K562 (cell line): Measurements from ENCODE around the gene PHF14. TPM values are rescaled to one million over a fixed set of nuclear protein-coding genes. Genes with fewer than 3 reads are reported as not detected.

Source experiments
- ATAC-seq: fragments of 200-7000 bp; cut with Tn5 transposase; 3 replicates; pipeline ENCODE4 v1.9.1; 2020; ENCODE audit warnings: moderate library complexity
- BruUV-seq: library from RNA; stranded (reverse); fragments of 400-500 nt; replicated peaks from 2 replicates; lab custom pipeline; 2021; lab: Mats Ljungman, UMichigan
- CTCF ChIA-PET: fragments of 300-600 bp; formaldehyde crosslinking; extraction: SDS; loops from one replicate; lab custom pipeline; 2021; ENCODE audit warnings: low intra/inter-chr PET ratio; lab: Yijun Ruan, JAX
- POLR2A ChIA-PET: fragments of 300-600, 350-650 bp; sonication (Branson Sonifier 250); formaldehyde crosslinking; extraction: SDS; loops from one replicate; lab custom pipeline; 2021; ENCODE audit warnings: antibody characterized with exemption, inconsistent platforms; lab: Yijun Ruan, JAX
- DNase-seq, 4 experiments: peaks; one replicate each; pipeline versions ENCODE4 v3.0.0 to v3.0.0-alpha.2; 2011 to 2018; ENCODE audit warnings: low spot score in 3 of 4, mixed read lengths in 3 of 4; ENCODE audit errors: extremely low read depth in 1 of 4
- FAIRE-seq: peaks from 2 replicates; lab custom pipeline; 2011; peaks lifted over from hg19 to GRCh38; lab: Jason Lieb, UNC
- H2AFZ ChIP-seq: 2 replicates; pipeline ENCODE4 v1.6.0; 2011; ENCODE audit warnings: low read depth, low read length, control low read depth, inconsistent platforms
- H3K27ac ChIP-seq: fragments of 200-600 bp; 3 replicates; pipeline ENCODE4 v1.8.0; 2011; ENCODE audit warnings: low read depth, mild to moderate bottlenecking, control low read depth, inconsistent platforms, low read length, moderate library complexity, mixed read lengths; ENCODE audit errors: extremely low read depth
- H3K27me3 ChIP-seq, 2 experiments: fragments of 300-600 bp in 1 of 2; 2 replicates in 1 of 2; 3 replicates in 1 of 2; pipeline versions ENCODE4 v1.6.0 to v1.8.0; 2011; ENCODE audit warnings: inconsistent platforms in 2 of 2, low read length in 2 of 2, mild to moderate bottlenecking in 1 of 2, mixed read lengths in 1 of 2, moderate library complexity in 1 of 2; ENCODE audit not compliant: control insufficient read depth in 2 of 2, insufficient read depth in 2 of 2
- H3K36me3 ChIP-seq: fragments of 300-600 bp; 3 replicates; pipeline ENCODE4 v1.8.0; 2011; ENCODE audit warnings: mild to moderate bottlenecking, low read length, inconsistent platforms; ENCODE audit not compliant: control insufficient read depth, insufficient read depth
- H3K4me1 ChIP-seq, 2 experiments: fragments of 200-600 bp in 1 of 2; replicated peaks in 1 of 2; 2 replicates in 1 of 2; 3 replicates in 1 of 2; pipeline versions ENCODE4 v1.5.1 to v1.8.0; 2011; ENCODE audit warnings: inconsistent platforms in 2 of 2, low read length in 2 of 2, mild to moderate bottlenecking in 1 of 2, mixed read lengths in 1 of 2, moderate library complexity in 1 of 2; ENCODE audit not compliant: control insufficient read depth in 2 of 2, insufficient read depth in 2 of 2
- H3K4me2 ChIP-seq: 2 replicates; pipeline ENCODE4 v1.6.1; 2011; ENCODE audit warnings: low read length, control low read depth, inconsistent platforms, mixed read lengths; ENCODE audit not compliant: insufficient read depth
- H3K4me3 ChIP-seq: fragments of 200-600 bp; sonication (generic), shearing (Covaris generic); 2 replicates; pipeline ENCODE4 v1.5.1; 2016; ENCODE audit warnings: control low read depth, inconsistent platforms
- H3K79me2 ChIP-seq: fragments of 200-600 bp; 3 replicates; pipeline ENCODE4 v1.8.0; 2011; ENCODE audit warnings: low read length, inconsistent platforms; ENCODE audit not compliant: control insufficient read depth, insufficient read depth
- H3K9ac ChIP-seq, 2 experiments: 2 replicates each; pipeline versions ENCODE4 v1.6.0 to v1.6.1; 2011; ENCODE audit warnings: low read depth in 2 of 2, low read length in 2 of 2, control low read depth in 1 of 2, inconsistent platforms in 1 of 2, mild to moderate bottlenecking in 1 of 2, mixed read lengths in 1 of 2; ENCODE audit not compliant: insufficient read depth in 1 of 2
- H3K9me1 ChIP-seq: one replicate; pipeline ENCODE4 v1.6.0; 2011; ENCODE audit warnings: inconsistent platforms, mild to moderate bottlenecking, low read length, moderate library complexity; ENCODE audit not compliant: control insufficient read depth, insufficient read depth
- H3K9me3 ChIP-seq: replicated peaks from 2 replicates; pipeline ENCODE4 v1.5.1; 2011; ENCODE audit warnings: low read depth, low read length, inconsistent platforms; ENCODE audit not compliant: control insufficient read depth, insufficient read depth
- H4K20me1 ChIP-seq: replicated peaks from 2 replicates; pipeline ENCODE4 v1.6.1; 2011; ENCODE audit warnings: low read length, inconsistent platforms, mixed read lengths; ENCODE audit not compliant: control insufficient read depth, insufficient read depth
- BRF1 ChIP-seq: IDR thresholded peaks from 3 replicates; pipeline ENCODE4 v1.6.1; 2011; ENCODE audit warnings: borderline replicate concordance, mild to moderate bottlenecking; ENCODE audit not compliant: insufficient read length; ENCODE audit errors: extremely low read depth
- CCNT2 ChIP-seq: IDR thresholded peaks from 2 replicates; pipeline ENCODE4 v1.6.1; 2011; ENCODE audit warnings: borderline replicate concordance, low read depth, mild to moderate bottlenecking, moderate library complexity, mixed read lengths, low read length; ENCODE audit not compliant: insufficient read length; ENCODE audit errors: extremely low read depth
- CEBPG ChIP-seq, 3 experiments: fragments of 200-800 bp in 1 of 3; sonication (Bioruptor generic) in 1 of 3; sonication (generic) in 1 of 3; formaldehyde crosslinking in 1 of 3; IDR thresholded peaks in 2 of 3; conservative IDR thresholded peaks in 1 of 3; 2 replicates each; pipeline versions ENCODE4 v1.6.1 to v1.8.0; 2016 to 2022; ENCODE audit warnings: missing compliant biosample characterization in 2 of 3, missing genetic modification characterization in 2 of 3, mild to moderate bottlenecking in 1 of 3, missing genetic modification reagents in 1 of 3
- GABPB2 ChIP-seq: fragments of 250-450 bp; sonication (Bioruptor Pico); conservative IDR thresholded peaks from 2 replicates; pipeline ENCODE4 v1.5.1; 2021; ENCODE audit warnings: mild to moderate bottlenecking
- HDAC6 ChIP-seq: IDR thresholded peaks from 2 replicates; pipeline ENCODE4 v1.6.1; 2012; ENCODE audit warnings: low read depth, mild to moderate bottlenecking, control low read depth, inconsistent platforms, low read length, moderate library complexity
- NCOA2 ChIP-seq, 2 experiments: fragments of 450-650 bp; IDR thresholded peaks; 2 replicates each; pipeline ENCODE4 v1.6.1; 2018; ENCODE audit warnings: mild to moderate bottlenecking in 2 of 2, moderate library complexity in 1 of 2; ENCODE audit not compliant: partially characterized antibody in 2 of 2
- PML ChIP-seq: IDR thresholded peaks from 2 replicates; pipeline ENCODE4 v1.6.1; 2012; ENCODE audit warnings: low read length, inconsistent platforms
- RBM22 ChIP-seq: fragments of 200-400 bp; formaldehyde crosslinking; IDR thresholded peaks from 2 replicates; pipeline ENCODE4 v1.6.1; 2018; ENCODE audit warnings: low read length, low read depth; ENCODE audit not compliant: poor library complexity, severe bottlenecking
- SMAD3 ChIP-seq: fragments of 450-650 bp; formaldehyde crosslinking; conservative IDR thresholded peaks from 2 replicates; pipeline ENCODE4 v1.4.0; 2020; ENCODE audit warnings: mild to moderate bottlenecking
- SMC3 ChIP-seq: conservative IDR thresholded peaks from 2 replicates; pipeline ENCODE4 v1.6.1; 2011; ENCODE audit warnings: low read depth, low read length, improper control_type of control experiment; ENCODE audit not compliant: insufficient read depth
- SP2 ChIP-seq: IDR thresholded peaks from 2 replicates; pipeline ENCODE4 v1.6.1; 2011; ENCODE audit warnings: mild to moderate bottlenecking, low read depth, low read length, moderate library complexity; ENCODE audit not compliant: poor library complexity, severe bottlenecking; ENCODE audit errors: extremely low read depth
- TAL1 ChIP-seq: fragments of 450-650 bp; IDR thresholded peaks from 2 replicates; pipeline ENCODE4 v1.6.1; 2016; ENCODE audit warnings: mild to moderate bottlenecking
- TFAM ChIP-seq: fragments of 250-450 bp; sonication (Bioruptor Pico); conservative IDR thresholded peaks from 2 replicates; pipeline ENCODE4 v1.5.0; 2021; ENCODE audit warnings: mild to moderate bottlenecking, moderate library complexity
- TGIF2 ChIP-seq: sonication (generic); formaldehyde crosslinking; IDR thresholded peaks from 2 replicates; pipeline ENCODE4 v1.8.1; 2022; ENCODE audit warnings: mild to moderate bottlenecking, missing genetic modification reagents, moderate library complexity
- ZNF175 ChIP-seq: fragments of 200-800 bp; sonication (Bioruptor generic); IDR thresholded peaks from 2 replicates; pipeline ENCODE4 v1.6.1; 2016; ENCODE audit warnings: low read depth, mild to moderate bottlenecking, missing genetic modification characterization, missing compliant biosample characterization
- ZNF408 ChIP-seq: fragments of 250-450 bp; sonication (Bioruptor Pico); IDR thresholded peaks from 2 replicates; pipeline ENCODE4 v1.4.0; 2020; ENCODE audit warnings: low read depth, mild to moderate bottlenecking, moderate library complexity
- ZNF717 ChIP-seq: fragments of 250-450 bp; sonication (Bioruptor Pico); IDR thresholded peaks from 2 replicates; pipeline ENCODE4 v1.5.0; 2021
- WGBS: fragments of 100-300 bp; shearing (Covaris generic); methylation state at CpG from one replicate; pipeline ENCODE4 v1.1.6; 2016; ENCODE audit warnings: low coverage, mixed read lengths; ENCODE audit not compliant: insufficient coverage; ENCODE audit errors: missing lambda C conversion rate; 5-methylcytosine and 5-hydroxymethylcytosine counted together
- in situ Hi-C: fragments of 300-500 bp; cut with MboI; formaldehyde crosslinking; loops from 4 replicates; pipeline ENCODE4 v1.15.0; 2018; ENCODE audit warnings: inconsistent platforms, mixed read lengths
- intact Hi-C: fragments of 100-400 bp; cut with micrococcal nuclease; formaldehyde crosslinking; loops from 2 replicates; pipeline ENCODE4 v1.14.2; 2022
- polyA plus RNA-seq, 8 experiments: library from polyadenylated mRNA; depleted of rRNA in 4 of 8; stranded (reverse) in 5 of 8; unstranded in 3 of 8; fragments of >200 nt; fragmentation: Nextera tagmentation in 2 of 8; fragmentation: Illumina TruSeq in 1 of 8; extraction: Ambion mirVana in 2 of 8; extraction: Trizol in 1 of 8; gene quantifications; 2 replicates each; pipeline versions ENCODE4 v1.2.1 to v1.2.3, GENCODE V29; 2011 to 2014; ENCODE audit warnings: inconsistent platforms in 1 of 8, missing spikeins in 1 of 8
- total RNA-seq, 7 experiments: library from RNA; depleted of rRNA in 6 of 7; stranded (reverse); fragments of >200 nt in 6 of 7; fragmentation: Illumina TruSeq in 2 of 7; extraction: Trizol in 2 of 7; gene quantifications; 2 replicates each; pipeline versions ENCODE4 v1.2.1 to v1.2.3, GENCODE V29; 2011 to 2021; ENCODE audit warnings: low replicate concordance in 1 of 7
- TF ChIP-seq, protein P1 (sequence below), 2 experiments: fragments of 450-650 bp in 1 of 2; IDR thresholded peaks; 2 replicates each; pipeline ENCODE4 v1.6.1; 2011 to 2017; ENCODE audit warnings: low read depth in 2 of 2, antibody characterized with exemption in 1 of 2, borderline replicate concordance in 1 of 2, low read length in 1 of 2, mild to moderate bottlenecking in 1 of 2, mixed read lengths in 1 of 2; ENCODE audit not compliant: control insufficient read depth in 1 of 2
- TF ChIP-seq, protein P2 (sequence below): sonication (generic); formaldehyde crosslinking; IDR thresholded peaks from 2 replicates; pipeline ENCODE4 v1.8.0; 2022; ENCODE audit warnings: mild to moderate bottlenecking, missing genetic modification reagents

The PHF14 gene
- total and polyA plus RNA-seq, 9 of the 15 experiments (the other 6 are each of a cell fraction or from before 2014, with no cell fraction given), result 27.5 to 67.6 (median 41.4) TPM

DNA sequence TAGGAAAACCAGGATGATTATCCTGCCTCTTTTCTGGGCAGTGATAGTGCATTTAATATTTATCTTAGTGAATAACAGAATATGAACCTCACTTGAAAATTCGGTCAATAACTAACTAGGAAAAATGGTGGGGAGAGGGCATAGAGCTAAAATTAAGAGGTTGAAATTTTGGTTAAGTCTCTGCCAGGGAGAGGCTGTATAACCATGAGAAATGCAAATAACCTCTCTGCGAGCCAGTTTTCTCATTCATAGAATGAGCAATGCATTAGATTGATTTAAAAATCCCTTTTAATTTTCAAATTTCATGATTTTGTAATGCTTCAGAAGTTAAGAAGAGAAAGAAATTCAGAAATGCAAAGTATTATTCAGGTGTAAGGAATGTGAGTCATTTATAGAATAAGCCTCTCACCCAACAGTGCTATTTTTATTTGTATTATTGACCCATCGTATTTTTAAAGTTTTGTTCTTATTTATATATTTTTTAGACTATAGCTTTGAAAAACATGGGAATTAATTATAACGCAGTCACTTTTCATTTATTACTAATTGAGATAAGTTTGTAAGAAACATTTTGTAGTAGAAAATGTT lies 104.7 kb downstream of the PHF14 start:
- Histone ChIP-seq H2AFZ (no peak overlapping the region), H3K27me3 (no peaks in the 10 kb centered on the region), H3K9me3 (no peaks in the 10 kb centered on the region), H3K9ac (no peak overlapping the region), H3K27ac (no peak overlapping the region), H3K4me3 (no peak overlapping the region), H3K4me1 (no peaks in the 10 kb centered on the region), H3K4me2 (no peak overlapping the region), H3K79me2 (no peaks in the 10 kb centered on the region), H3K36me3 (no peaks in the 10 kb centered on the region), H4K20me1 (no peaks in the 10 kb centered on the region), H3K9me1 (no peaks in the 10 kb centered on the region)
- no TSS peak for BruUV-seq
- FAIRE-seq (no peak), DNase-seq (no peak), ATAC-seq (no peak)
- TF ChIP-seq ZNF175 (CRISPR knock-in tag), result no peak
- TF ChIP-seq RBM22, result no peak
- TF ChIP-seq SMC3, result no peak
- TF ChIP-seq TGIF2 (CRISPR knock-in tag), result no peak
- TF ChIP-seq SMAD3 (CRISPR knock-in tag), result no peak
- no peak for TF ChIP-seq SP2
- TF ChIP-seq BRF1, result no peak
- no peak for TF ChIP-seq CEBPG (CRISPR knock-in tag; IDR thresholded peaks at IDR 0.05)
- no peak for TF ChIP-seq CEBPG (tag; conservative IDR thresholded peaks at IDR 0.05 in 1 of 2, IDR thresholded peaks at IDR 0.05 in 1 of 2)
- TF ChIP-seq GABPB2 (CRISPR knock-in tag), result no peak
- TF ChIP-seq TFAM (CRISPR knock-in tag), result no peak
- TF ChIP-seq, protein P1, sequence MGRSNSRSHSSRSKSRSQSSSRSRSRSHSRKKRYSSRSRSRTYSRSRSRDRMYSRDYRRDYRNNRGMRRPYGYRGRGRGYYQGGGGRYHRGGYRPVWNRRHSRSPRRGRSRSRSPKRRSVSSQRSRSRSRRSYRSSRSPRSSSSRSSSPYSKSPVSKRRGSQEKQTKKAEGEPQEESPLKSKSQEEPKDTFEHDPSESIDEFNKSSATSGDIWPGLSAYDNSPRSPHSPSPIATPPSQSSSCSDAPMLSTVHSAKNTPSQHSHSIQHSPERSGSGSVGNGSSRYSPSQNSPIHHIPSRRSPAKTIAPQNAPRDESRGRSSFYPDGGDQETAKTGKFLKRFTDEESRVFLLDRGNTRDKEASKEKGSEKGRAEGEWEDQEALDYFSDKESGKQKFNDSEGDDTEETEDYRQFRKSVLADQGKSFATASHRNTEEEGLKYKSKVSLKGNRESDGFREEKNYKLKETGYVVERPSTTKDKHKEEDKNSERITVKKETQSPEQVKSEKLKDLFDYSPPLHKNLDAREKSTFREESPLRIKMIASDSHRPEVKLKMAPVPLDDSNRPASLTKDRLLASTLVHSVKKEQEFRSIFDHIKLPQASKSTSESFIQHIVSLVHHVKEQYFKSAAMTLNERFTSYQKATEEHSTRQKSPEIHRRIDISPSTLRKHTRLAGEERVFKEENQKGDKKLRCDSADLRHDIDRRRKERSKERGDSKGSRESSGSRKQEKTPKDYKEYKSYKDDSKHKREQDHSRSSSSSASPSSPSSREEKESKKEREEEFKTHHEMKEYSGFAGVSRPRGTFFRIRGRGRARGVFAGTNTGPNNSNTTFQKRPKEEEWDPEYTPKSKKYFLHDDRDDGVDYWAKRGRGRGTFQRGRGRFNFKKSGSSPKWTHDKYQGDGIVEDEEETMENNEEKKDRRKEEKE (IDR thresholded peaks at IDR 0.05; ENCODE audit: borderline replicate concordance in 1 of 2, control insufficient read depth in 1 of 2, low read depth in 2 of 2, low read length in 1 of 2), result no peak
- TF ChIP-seq, protein P2, sequence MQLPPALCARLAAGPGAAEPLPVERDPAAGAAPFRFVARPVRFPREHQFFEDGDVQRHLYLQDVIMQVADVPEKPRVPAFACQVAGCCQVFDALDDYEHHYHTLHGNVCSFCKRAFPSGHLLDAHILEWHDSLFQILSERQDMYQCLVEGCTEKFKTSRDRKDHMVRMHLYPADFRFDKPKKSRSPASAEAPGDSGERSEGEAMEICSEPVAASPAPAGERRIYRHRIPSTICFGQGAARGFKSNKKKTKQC (CRISPR knock-in tag), result no peak
- TF ChIP-seq CCNT2, result no peak
- TF ChIP-seq ZNF717 (CRISPR knock-in tag), result no peak
- no peak for TF ChIP-seq ZNF408 (CRISPR knock-in tag)
- TF ChIP-seq PML, result no peak
- TF ChIP-seq HDAC6, result no peak
- no peak for TF ChIP-seq NCOA2 (IDR thresholded peaks at IDR 0.05; ENCODE audit: partially characterized antibody in 2 of 2)
- TF ChIP-seq TAL1, result no peak
- CTCF ChIA-PET, result no interaction called here
- POLR2A ChIA-PET, result interaction anchor here (1.0 to 1.2 kb wide), 3 partner anchors 11 to 16 kb away, joined by 3 to 4 read pairs (median 3); no protein-coding TSS in a partner anchor
- in situ Hi-C loops, result no loop called here
- 79% methylated on average over 4 of the region's 4 CpGs for WGBS
- intact Hi-C loops, result no loop called here
